Mucosa of rectum (tissue), 2 donors: ENCODE results near the gene ATXN7L3.
A peak's percentile ranks its signal among the peaks of the same experiment; 100 is the strongest.

Source experiments
- H3K27ac ChIP-seq, 2 donors: one replicate each; pipeline ENCODE4 v1.7.0; 2013; ENCODE audit warnings: inconsistent platforms in 2 of 2, low read depth in 2 of 2, low read length in 2 of 2
- H3K27me3 ChIP-seq, 2 donors: one replicate each; pipeline ENCODE4 v1.7.0; 2013; ENCODE audit warnings: low read length in 2 of 2; ENCODE audit not compliant: control insufficient read depth in 2 of 2, insufficient read depth in 2 of 2
- H3K36me3 ChIP-seq, 2 donors: one replicate each; pipeline ENCODE4 v1.7.0; 2013; ENCODE audit warnings: low read length in 2 of 2; ENCODE audit not compliant: control insufficient read depth in 2 of 2, insufficient read depth in 2 of 2
- H3K4me1 ChIP-seq, 2 donors: one replicate each; pipeline ENCODE4 v1.7.0; 2013; ENCODE audit warnings: low read length in 2 of 2, mild to moderate bottlenecking in 1 of 2; ENCODE audit not compliant: control insufficient read depth in 2 of 2, insufficient read depth in 2 of 2
- H3K4me3 ChIP-seq, 2 donors: one replicate each; pipeline ENCODE4 v1.7.0; 2013; ENCODE audit warnings: low read length in 2 of 2
- H3K9ac ChIP-seq, 2 donors: one replicate each; pipeline ENCODE4 v1.7.0; 2013; ENCODE audit warnings: low read length in 2 of 2, low read depth in 1 of 2, mild to moderate bottlenecking in 1 of 2
- H3K9me3 ChIP-seq, 2 donors: one replicate each; pipeline ENCODE4 v1.7.0; 2013; ENCODE audit warnings: low read length in 2 of 2; ENCODE audit not compliant: control insufficient read depth in 2 of 2
- donor health status: healthy.
- donor health status: Normal muscosa, but diverticular disease.

ATXN7L3 gene

DNA sequence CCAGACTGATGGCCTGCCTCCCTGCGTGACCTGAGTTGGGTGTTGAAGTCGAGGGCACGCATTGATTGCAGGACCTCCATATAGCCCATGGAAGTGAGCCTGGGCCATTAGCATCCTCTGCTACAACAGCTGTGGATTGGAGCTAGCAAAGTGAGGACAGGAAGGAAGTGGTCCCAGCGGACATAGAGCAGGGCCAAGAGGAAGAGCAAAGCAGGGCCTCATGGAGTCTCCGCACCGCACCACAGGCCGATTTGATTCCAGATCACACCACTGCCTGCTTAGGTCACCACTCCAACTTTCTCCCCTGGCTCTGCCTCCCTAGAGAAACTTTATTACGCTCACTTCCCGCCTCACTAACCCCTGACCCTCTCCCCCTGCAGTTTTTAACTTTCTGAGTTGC, 30.5 kb upstream of the ATXN7L3 start:
- H3K9ac ChIP-seq, result no peak overlapping the region
- H3K27me3 ChIP-seq, result no peaks in the 10 kb centered on the region
- no peak overlapping the region for H3K27ac ChIP-seq
- no peaks in the 10 kb centered on the region for H3K9me3 ChIP-seq
- no peaks in the 10 kb centered on the region for H3K4me1 ChIP-seq
- H3K4me3 ChIP-seq, result no peak overlapping the region
- H3K36me3 ChIP-seq, result no peaks in the 10 kb centered on the region

- Histone ChIP-seq H3K9me3 (no peaks in the 10 kb centered on the region), H3K4me3 (no peak overlapping the region), H3K9ac (no peak overlapping the region), H3K27ac (no peak overlapping the region), H3K36me3 (no peaks in the 10 kb centered on the region), H3K27me3 (no peaks in the 10 kb centered on the region), H3K4me1 (no peaks in the 10 kb centered on the region)
These were observed 29.4 kb upstream of the ATXN7L3 start for GRCh38 chr17:44229090-44229489.

DNA sequence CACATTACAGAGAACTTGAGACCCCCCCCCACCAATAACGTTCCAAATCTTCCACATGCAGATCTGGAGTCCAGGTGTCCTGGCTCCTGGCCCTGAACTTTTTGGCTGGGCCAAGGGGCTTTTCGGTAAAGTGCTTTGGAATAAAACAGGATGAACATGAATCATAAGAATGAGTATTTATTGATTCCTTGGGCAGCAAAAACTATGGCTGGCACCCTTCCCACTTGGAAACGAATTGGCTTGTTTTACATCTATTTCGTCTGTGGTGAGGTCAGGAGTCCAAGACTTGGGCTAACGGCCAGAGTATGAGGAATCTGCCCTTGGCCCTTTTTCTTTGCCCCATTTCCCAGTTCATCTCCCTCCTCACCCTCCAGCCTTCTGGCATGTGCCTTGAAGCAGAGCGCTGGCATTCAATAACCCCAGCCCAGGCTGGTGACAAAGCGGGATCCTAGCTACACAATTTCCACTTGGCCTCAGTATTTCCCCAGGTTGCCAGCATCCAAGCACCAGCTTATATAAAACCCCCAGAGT, 23.9 kb upstream of the ATXN7L3 start:
- Histone ChIP-seq H3K9me3 (no peaks in the 10 kb centered on the region), H3K27me3 (no peaks in the 10 kb centered on the region), H3K36me3 (no peaks in the 10 kb centered on the region), H3K9ac (no peak overlapping the region), H3K4me1 (peaks cover 17 to 18% of the 10 kb centered on the region in 2 donors), H3K27ac (no peak overlapping the region), H3K4me3 (no peak overlapping the region)

DNA sequence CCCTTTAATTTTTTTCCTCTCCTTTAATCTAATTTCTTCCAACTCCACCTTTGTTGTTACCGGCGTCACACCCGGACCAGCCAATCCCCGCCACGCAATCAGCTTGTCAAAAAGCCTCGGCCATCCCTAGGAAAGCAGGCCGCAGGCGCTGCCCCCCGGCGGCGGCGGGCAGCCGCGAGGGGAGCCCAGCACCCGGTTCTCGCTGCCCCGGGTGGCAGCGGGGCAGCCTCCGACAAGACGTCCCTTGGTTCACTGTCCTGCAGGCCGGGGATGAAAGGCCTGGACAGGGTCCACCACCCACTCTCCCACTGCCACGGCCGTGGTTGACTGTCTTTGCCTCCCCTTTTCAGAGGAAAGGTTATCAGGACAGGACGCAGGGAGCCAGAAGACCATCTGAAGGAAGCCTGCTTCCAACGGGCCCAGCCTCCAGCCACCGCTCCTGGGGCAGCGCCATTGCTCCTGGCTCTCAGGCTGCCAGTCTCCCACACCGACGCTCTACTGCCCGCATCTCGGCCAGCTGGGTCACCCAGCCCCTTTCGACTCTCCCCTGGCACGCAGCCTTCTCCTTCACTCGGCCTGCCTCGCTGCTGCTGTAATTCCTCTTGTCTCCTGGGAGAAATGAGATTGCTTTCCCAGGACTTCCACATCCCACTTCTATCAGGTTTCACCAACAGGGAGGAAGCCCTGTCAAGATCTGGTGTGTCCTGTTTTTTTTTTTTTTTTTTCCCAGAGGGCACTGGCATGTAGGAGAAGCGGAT, 22.6 kb upstream of the ATXN7L3 start:
- Histone ChIP-seq H3K9me3 (no peaks in the 10 kb centered on the region), H3K27ac (peak overlapping the region; percentile 96 to 97), H3K9ac (peak overlapping the region; percentile 79 to 95), H3K36me3 (peaks cover 0 to 2% of the 10 kb centered on the region in 2 donors), H3K4me1 (peaks cover 27 to 28% of the 10 kb centered on the region in 2 donors), H3K4me3 (peak overlapping the region; percentile 78 to 84), H3K27me3 (no peaks in the 10 kb centered on the region)

- H3K4me1 ChIP-seq, result peaks cover 32% of the 10 kb centered on the region in 2 donors
- peaks cover 4 to 5% of the 10 kb centered on the region in 2 donors for H3K36me3 ChIP-seq
- H3K27me3 ChIP-seq, result no peaks in the 10 kb centered on the region
- H3K9me3 ChIP-seq, result no peaks in the 10 kb centered on the region
- H3K4me3 ChIP-seq, result peak overlapping the region; percentile 78 to 84
- H3K9ac ChIP-seq, result peak overlapping the region; percentile 79 to 95
- H3K27ac ChIP-seq, result peak overlapping the region; percentile 96 to 97
These were observed 22.1 kb upstream of the ATXN7L3 start for GRCh38 chr17:44221862-44222111.

DNA sequence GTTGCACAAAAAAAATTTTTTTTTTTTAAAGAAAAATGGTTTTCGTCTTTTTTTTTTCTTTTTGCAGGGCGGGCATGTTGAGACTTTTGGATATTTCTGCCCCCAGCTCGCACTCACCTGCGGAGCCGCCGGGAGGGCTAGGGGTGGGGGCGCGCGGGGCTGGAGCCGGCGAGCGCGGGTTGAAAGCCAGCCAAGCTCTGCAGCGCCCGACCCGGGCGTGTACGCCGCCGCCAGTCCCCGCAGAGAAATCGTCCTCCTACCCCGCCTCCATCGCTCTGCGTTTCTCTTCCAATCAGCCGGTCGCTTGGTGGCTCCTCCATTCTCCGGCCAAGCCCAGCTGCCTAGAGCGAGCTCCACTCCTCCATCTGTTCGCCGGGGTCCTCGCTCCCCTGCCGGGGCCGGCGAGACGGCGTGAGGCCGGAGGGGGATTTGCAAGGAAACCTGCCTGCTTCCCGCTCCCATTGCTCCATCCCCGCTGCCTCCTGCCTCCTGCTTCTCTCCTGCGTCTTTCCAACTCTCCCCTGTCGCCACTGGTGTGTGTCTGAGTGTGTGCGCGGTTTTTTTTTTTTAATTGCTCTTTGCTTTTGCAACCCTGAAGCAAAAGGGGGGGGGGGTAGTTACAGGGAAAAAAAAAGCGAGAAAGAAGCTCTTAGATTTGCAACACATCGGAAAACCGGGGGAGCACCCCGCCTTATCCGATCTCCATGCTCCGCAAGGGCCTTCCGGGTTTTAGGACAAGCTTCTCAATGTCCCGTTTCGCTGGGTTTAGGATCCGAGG, 21.6 kb upstream of the ATXN7L3 start:
- Histone ChIP-seq H3K9me3 (no peaks in the 10 kb centered on the region), H3K9ac (peak overlapping the region; percentile 79 to 95)

DNA sequence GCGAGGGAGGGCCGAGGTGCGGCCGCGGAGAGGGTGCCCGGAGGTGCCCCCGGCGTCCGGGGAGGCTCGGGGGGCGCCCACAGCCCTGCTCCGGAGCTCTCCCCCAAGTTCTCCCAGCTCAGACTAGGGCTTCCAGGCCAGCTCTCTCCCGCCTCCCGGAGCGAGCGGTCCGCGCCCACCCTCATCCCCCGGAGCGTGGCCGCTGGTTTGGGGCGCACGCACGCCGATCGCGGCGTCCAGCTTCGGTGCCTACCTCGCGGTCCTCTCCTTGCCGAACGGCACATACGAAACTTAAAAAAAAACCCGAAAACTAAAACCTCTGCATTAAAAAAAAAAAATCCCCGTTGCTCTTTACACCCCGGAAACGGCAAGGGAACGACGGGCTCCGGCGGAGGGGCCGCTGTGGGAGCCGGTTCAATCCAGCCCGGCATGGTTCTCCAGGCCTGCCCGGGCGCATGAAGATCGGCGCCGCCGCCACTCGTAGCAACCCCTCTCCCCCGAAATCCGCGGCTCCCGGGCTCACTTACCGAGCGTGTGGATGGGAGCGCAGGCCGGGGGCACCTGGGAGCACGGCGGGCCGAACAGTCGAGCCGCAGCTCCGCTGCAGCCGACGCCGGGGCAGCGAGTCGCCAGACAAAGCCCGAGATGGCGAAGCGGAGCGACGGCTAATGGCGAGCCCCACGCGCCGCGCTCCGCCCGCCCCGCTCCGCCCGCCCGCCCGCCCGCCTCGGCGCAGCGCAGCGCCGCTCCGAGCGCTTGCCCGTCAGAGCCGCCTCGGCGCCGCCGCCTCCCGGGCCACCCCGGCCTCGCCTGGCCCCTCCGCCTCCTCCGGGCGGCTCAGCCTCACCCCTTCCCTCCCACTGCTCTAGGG, 20.8 kb upstream of the ATXN7L3 start:
- H3K9ac ChIP-seq, result peak overlapping the region; percentile 86 to 95
- H3K4me3 ChIP-seq, result peak overlapping the region; percentile 78 to 84
- H3K4me1 ChIP-seq, result peaks cover 32 to 41% of the 10 kb centered on the region in 2 donors
- no peaks in the 10 kb centered on the region for H3K9me3 ChIP-seq
- H3K36me3 ChIP-seq, result peaks cover 18 to 19% of the 10 kb centered on the region in 2 donors
- no peaks in the 10 kb centered on the region for H3K27me3 ChIP-seq
- peak overlapping the region; percentile 96 to 97 for H3K27ac ChIP-seq

More for the DNA sequence above, 21.6 kb upstream of the ATXN7L3 start:
- Histone ChIP-seq H3K27ac (peak overlapping the region; percentile 96 to 97), H3K4me3 (peak overlapping the region; percentile 78 to 84), H3K36me3 (peaks cover 10 to 11% of the 10 kb centered on the region in 2 donors), H3K4me1 (peaks cover 32 to 37% of the 10 kb centered on the region in 2 donors), H3K27me3 (no peaks in the 10 kb centered on the region)

DNA sequence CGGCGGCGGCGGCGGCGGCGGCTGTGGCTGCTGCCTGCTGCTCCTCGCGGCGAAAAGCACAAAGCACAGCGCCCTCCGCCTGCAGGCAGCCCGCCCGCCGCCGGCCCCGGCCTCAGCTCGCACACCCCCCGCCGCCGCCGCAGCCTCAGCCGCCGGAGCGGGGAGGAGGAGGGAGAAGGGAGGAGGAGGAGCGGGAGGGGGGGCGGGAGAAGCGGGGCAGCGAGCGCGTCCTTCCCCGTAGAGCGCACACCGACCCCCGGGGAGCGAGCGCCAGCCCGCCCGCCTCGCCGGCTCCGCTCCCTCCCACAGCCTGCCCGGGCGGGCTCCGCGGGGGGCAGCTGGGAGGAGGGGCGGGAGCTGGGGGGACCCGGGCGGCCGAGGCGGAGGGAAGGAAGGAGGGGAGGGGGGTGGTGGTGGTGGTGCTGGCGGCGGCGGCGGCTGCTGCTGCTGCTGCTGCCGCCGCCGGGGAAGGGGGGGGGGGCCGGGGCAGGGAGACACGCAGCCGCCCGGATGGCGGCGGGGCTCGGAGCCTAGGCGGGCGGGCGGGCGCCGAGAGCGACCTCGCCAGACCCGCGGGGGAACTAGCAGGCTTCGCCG, 20.0 kb upstream of the ATXN7L3 start, which contains the start of gene UBTF:
Gene UBTF, minus strand, starts transcription at position 60 of the 597 bp plus-strand sequence. CDS start 1,446 bp downstream, outside the sequence.
- peak within 1 kb of the TSS; percentile 78 to 81 for H3K4me3 ChIP-seq

DNA sequence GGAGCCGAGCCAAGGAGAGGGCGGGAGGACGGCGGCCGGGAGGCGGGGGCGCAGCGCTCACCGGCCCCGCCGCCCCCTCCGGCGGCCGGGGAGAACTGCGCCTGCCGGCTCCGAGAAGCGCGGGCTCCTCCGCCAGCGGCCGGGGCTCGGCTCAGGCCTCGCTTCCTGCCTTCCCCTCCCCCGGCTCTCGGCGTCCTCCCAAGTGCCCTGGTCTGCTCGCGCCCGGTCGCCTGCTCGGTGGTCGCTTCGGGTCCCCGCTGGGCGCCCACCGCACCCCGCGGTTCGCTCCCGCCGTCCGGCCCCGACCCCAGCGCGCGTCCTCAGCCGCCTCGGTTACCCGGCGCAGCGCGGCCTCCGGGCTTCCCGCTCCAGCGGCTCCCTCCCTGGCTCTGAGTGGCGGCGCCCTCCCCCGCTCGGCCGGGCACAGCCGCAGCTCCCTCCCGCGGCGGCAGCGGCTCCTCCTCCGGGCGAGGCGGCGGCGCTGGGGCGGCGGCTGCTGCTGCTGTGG, 19.5 kb upstream of the ATXN7L3 start:
- Histone ChIP-seq H3K4me3 (peak overlapping the region; percentile 69 to 78), H3K27ac (peak overlapping the region; percentile 96 to 97), H3K36me3 (peaks cover 31 to 32% of the 10 kb centered on the region in 2 donors), H3K27me3 (no peaks in the 10 kb centered on the region), H3K9ac (peak overlapping the region; percentile 75 to 94), H3K9me3 (no peaks in the 10 kb centered on the region), H3K4me1 (peaks cover 32 to 44% of the 10 kb centered on the region in 2 donors)

More for the DNA sequence above, 20.0 kb upstream of the ATXN7L3 start, which contains the start of gene UBTF:
- peak within 1 kb of the TSS; percentile 86 to 95 for H3K9ac ChIP-seq
- no peaks in the 10 kb centered on the region for H3K27me3 ChIP-seq
- peaks cover 25 to 26% of the 10 kb centered on the region in 2 donors for H3K36me3 ChIP-seq
- no peaks in the 10 kb centered on the region for H3K9me3 ChIP-seq
- peak within 1 kb of the TSS; percentile 96 to 97 for H3K27ac ChIP-seq
- peaks cover 32 to 44% of the 10 kb centered on the region in 2 donors for H3K4me1 ChIP-seq
